GM21381 (cell line): ENCODE results near the gene SNRPA1.

ENCODE experiments used
- ATAC-seq: cut with Tn5 transposase; IDR thresholded peaks from one replicate; pipeline ENCODE4 v1.9.1; 2021; ENCODE audit warnings: mild to moderate bottlenecking, moderate library complexity; ENCODE audit not compliant: unreplicated experiment

The SNRPA1 gene

DNA sequence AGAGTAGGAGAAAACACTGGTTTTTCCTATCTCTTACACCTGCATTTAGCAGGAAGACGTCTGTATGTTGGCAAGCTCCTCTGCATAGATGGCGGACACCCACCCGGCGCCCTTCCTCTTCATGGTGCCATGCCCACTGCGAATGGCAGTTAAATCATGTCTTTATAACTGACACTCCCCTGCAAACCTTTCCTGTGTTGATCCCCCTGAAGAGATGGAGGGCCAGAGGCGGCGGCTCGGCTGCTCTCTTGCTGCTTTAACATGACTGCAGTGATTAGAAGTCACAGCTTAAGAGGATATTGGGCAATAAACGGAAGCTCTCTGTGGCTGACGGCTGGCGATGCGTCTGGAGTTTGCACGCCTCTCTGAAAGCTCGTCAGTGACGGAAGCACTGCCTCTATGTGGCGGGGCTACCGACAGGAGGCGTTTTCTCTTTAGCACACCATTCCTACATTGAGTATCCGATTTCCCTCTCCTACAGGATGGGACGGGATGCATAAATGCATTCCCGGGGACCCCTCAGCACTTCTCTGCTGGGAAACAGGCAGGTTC, 25.5 kb upstream of the SNRPA1 start:
- peak; percentile 70 for ATAC-seq

DNA sequence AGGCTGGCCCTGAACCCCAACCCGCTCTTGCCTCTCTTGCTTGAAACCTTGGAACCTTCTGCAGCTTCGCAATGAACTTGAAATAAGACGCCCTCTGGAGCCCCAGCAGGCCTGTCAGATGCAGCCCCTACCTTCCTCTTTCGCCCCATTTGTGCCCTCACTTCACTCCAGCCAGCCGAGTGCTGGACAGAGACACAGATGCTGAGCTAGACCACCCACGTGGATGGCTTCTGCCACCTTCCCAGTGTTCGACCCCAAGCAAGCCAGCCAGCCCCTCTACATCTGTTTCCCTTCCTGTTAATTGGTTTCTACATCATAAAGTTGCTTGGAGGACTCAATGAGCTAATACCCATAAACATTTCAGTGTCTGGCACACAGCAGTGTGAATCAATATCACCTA, 23.8 kb upstream of the SNRPA1 start:
- no peak for ATAC-seq

DNA sequence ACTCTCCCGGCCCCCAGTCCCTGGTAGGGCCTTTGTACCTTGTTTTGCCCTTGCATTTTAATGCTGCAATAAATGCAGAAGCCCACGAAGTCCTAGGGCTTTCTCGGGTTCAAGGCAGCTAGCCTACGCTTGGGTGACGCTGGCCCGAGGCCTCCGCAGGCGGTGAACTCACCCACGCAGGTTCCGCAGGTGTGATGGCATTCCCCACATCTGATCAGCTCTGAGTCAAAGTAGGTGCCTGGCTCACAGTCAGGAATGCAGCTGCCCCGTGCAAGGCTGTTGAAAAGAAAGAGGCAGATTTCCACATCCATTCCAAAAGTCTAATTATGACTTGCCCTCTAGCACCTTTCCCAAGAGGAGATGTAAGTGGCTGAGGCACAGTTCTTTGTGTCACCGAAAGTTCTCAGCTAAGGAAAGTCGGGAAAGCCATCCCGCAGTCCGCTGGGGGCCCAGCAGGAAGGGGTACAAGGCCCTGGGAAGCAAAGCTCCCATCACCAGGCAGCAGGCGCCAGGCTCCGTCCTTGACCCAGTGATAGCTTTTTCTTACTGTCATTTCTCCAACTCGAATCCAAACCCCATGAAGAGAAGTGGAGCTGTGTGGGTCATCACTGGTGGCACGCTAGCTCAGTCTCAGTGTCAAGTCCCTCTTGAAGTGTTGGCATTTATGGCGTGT, 23.2 kb upstream of the SNRPA1 start:
- no peak for ATAC-seq

DNA sequence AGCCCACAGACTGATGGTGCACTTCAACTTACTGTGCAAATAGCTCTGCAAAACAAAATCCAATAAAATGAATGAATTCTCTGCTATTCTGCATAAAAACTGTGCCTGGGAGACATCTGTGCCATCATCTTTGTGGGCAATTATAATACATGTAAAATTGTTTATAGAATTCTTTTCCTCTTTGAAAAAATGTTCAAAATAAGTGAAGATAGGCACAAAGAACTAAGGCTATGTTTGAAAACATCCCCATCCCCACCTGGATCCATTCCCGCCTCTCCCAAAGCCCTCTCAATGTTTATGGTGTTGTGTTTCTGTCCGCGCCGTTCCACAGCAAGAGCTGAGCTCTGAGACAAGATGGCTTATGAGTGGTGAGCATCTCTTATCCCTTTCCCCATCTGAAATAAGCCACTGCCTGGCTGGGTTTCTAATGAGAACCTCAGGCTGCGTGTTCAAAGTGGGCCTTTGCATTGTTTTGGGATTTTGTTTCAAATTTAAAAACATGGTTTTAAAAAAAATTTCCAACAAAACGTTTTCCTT, 22.4 kb upstream of the SNRPA1 start:
- ATAC-seq: no peak

DNA sequence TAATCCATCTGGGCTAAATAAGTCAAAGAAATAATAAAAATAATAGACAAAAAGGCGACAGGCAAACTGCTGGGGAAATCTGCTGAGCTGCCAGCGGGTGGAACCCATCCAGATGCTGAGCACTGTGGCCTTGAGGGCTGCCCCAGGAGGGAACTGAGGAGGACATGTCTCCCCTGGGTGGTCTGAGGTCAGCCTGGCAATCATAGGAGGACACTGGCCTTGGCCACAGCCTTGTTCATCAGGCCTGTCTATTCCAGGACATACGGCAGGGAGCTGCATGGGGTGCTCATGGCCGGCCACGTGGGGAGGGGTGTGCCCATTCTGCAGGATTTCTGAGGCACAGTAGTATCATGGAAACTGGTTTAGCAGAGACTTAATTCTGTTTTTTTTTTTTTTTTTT, 21.5 kb upstream of the SNRPA1 start:
- no peak for ATAC-seq

DNA sequence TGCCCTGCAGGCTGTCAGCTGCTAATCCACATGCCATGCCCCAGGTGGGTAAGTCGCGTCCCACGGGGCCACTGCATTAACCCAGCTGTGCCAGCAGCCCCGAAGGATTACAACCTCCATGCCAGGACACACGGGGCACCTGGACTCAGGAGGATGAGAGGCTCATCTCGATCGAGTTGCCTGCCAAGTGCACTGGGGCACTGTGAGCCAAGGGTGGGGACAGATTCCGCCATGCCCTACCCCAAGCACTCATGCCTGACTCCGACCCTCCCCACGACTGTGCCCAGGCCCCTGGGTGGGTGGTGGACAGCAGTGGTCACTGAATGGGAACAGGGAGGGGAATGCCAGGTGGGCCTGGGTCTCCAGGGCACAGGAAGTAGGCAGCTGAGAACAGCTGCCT, 20.7 kb upstream of the SNRPA1 start:
- no peak for ATAC-seq

DNA sequence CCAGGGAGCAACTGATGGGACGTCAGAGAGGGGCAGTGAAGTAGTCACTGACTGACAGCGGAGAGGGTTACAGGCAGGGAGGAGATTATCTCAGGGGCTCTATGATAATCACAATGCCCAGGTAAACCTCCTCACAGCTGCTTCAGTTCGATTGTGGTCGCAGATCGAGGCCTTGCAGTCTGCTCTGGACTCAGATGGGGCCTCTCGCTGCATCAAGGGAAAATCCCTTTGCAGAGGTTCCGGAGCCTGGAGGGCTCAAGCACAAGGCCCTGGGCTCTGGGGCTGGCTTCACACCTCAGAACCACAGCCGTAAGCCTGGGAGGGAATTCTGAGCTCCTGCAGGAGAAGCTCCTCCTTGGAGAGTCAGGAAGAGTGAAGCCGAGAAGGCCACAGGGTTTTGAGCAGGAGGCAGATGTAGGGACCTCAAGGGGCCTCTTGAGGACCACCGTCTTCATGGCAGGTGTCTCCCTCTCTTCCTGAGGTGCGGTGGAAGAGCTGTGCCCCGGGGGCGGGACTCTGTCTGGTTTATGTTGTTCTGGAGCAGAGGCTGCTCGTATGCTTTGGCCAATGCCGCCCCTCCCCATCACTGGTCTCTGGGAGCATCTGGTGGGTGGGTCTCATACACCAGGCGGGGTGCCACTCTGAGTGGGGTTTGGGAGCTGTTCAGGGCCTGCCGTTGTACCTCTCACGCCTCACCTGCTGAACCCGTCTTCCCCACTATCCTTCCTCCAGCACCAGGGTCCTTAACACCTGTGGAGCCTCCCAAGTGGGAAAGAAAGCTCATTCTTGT, 19.5 kb upstream of the SNRPA1 start:
- no peak for ATAC-seq

DNA sequence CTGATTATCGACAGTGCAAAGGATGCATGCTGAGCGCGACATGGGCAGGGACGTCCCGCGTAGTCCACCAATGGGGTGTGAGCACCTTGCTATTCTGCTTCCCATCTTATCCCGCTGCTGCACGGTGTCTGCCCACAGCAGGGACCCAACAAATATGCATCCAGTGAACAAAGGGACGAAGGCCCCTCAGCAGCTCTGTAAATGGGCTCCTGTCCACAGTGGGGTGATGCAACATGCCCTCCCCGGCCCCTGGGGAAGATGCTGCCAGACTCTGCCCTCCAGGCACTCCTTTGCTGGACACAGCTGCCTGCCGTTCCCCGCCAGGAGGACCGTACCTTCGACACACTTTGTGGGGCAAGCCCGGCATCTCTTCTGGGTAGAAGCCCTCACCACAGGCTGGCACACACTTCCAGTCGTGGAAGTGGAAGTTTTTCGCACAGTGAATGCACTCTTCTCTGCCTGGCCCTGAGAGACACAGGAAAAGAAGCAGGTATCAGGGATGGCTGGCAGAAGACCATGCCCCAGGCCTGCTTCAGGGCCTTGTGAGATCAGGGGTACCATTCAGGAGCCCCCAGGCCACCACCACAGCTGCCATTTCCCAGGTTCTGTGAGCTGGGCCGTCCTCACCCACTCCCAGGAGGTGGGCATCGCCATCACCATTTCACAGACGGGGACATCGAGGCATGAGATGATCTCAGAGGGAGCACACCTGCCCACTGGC, 18.2 kb upstream of the SNRPA1 start:
- no peak for ATAC-seq

DNA sequence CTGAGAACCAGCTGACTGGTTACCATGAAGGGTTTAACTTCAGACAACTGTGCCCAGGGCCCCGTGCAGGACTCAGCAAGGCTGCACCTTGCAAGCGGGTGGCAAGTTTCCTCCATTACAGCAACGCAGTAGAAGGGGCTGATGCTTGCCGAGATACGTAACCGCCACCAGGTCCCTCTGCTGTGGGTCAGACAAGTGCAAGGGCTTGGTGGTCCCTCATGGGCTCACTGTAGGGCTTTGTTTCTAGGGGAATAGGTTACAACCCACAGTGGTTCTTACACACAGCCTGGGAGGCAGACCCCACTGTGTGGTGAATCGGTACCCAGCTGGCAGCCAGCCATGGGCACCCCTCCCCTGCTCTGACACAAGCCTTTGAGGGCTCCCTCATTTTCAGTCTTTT, 15.5 kb upstream of the SNRPA1 start:
- no peak for ATAC-seq

DNA sequence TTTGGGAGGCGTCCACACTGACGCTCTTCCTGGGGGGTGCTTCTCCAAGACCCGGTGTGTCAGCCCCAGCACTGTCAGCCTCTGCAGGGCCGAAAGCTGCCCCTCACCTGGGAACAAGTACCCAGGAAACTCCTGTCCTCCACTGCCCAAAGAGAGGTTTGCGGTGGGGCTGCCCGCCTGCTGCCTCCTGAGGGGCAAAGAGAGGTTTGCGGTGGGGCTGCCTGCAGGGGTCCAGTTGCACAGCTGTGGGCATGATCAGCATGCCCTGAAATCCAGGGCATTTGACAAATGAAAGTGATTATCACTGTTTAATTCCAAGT, 15.1 kb upstream of the SNRPA1 start:
- no peak for ATAC-seq

DNA sequence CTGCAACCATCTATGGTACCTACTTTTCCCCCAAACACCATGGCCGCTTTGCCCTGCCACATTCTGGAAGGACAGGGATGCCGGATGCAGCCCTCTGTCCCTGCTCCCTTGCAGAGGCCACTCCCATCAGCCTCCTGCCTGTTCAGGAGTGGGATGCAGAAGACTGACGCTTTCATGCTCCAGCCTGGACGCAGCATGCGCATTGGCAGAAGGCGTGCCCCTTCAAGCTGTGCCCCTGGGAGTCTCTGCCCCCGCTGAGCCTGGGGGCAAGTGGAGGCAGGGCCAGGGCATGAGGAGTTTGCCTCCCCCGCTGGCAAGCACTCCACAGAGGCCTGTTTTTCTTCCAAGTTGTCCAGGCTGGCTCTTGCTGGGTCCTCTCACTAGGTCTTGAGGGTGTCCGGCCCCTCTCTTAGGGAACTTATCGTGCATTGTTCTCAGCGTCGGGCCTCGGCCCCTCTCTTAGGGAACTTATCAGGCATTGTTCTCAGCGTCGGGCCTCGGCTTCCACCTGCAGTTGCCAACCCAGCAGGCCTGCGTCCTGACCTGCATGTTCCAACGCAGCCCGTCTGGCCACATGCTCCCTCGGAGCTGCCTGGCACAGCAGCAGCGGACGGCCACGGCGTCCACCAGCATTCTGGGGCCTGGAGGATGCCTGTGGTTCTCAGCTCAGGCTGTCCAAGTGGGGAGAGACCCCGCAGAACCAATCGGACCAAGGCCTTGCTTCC, 14.6 kb upstream of the SNRPA1 start:
- no peak for ATAC-seq

DNA sequence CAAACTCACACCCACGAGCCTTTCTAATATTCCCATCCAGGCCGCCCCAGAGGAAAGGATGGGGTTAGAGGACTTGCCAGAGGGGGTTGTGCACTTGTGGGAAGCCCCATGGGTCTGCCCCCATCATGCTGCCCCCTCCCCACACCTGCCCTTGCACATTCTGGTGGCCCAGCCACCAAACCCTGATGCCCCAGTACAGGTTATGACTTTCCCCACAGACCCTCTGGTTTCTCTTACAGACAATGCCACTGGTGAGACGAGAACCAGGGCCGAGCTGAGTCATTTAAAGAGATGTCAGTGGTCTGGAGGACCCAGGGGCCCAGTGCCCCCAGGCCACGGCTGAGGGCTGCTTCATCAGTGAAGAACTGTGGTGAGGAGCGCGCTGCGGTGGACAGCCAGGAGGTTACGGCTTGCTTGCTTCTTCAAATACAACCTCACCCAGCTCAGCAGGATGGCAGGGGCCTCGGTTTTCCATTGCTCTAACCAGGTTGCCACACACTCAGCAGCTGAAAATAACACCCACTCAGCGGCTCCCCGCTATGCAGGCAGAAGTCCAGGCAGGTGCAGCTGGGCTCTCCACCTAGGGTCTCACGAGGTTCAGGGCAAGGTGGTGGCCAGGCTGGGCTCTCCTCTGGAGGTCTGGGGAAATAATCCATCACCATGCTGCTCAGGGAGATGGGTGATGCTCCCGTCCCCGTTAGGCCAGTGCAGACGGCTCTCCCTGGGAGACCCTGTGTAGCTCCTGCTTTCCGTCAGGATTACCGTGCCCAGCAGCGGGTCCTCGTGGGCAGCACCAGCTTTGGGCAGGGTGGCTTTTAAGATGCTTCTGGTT, 13.8 kb upstream of the SNRPA1 start:
- ATAC-seq: no peak

DNA sequence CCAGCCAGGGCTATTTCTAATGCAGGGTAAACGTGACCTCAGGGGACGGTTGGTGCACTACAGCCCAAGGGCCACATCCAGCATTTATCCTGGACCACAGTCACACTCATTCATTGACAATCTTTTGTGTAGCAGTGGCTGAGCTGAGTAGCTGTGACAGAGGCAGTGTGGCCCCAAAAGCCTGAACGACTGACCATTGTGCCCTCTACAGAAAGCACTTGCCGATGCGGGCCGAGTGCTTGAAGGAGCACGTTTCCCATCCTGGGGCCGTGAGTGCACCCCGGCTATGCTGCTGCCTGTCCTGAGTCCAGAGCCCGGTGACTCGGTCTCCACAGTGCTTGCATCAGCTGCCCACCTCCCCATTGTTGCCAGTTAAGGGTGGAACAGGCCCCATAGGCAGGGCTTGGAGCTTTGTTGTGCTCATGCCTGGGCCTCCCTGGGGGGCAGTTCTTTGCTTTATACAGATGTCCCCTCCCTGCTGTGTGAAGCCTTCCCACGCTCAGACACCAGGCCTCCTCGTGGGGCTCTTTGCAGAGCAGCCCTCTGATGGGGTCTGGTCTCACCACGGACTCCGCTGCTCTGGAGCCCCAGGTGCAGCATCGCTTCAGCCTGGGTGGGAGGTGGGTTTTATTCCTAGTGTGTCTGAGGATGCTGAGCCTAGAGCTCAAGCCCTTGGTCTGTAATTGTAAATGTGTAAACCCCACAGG, 13.0 kb upstream of the SNRPA1 start:
- no peak for ATAC-seq

DNA sequence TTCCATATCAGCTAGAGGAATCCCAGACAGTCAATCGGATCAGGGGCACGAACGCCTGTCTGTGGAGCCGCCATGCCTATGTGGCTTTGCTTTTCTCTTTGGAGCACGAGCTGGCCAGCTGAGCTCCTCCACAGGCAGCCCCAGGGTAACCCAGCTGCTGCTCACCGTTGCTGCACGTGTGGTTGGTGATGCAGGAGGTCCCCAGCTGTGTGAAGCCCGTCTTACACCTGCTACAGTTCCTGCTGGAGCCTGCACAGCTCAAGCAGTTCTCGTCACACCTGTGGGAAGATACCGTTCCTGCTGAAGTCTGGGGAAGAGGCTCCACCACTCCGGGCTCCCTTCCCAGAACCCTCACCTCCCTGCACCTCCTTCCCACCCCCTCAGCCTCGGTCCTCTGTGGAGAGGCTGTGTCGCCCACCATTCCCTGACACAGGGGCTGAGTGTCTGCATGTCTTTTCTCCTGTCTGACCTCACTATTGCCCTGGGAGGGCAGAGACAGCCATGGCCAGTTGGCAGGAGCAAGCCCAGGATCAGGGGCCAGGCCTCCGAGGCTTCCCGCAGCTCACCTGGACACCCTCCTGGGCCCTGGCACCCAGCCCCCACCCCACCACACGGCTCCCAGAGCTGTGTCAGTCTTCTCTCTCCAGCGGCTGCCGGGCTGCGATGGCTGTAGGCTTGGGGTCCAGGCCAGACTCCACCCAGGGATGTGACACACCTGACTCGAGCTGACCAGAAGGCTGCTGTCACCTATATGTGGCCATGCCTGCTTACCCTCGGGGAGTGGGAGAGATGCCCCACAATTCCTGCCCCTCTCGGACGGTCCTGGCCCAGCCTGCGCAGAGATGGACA, 12.2 kb upstream of the SNRPA1 start:
- ATAC-seq: no peak

DNA sequence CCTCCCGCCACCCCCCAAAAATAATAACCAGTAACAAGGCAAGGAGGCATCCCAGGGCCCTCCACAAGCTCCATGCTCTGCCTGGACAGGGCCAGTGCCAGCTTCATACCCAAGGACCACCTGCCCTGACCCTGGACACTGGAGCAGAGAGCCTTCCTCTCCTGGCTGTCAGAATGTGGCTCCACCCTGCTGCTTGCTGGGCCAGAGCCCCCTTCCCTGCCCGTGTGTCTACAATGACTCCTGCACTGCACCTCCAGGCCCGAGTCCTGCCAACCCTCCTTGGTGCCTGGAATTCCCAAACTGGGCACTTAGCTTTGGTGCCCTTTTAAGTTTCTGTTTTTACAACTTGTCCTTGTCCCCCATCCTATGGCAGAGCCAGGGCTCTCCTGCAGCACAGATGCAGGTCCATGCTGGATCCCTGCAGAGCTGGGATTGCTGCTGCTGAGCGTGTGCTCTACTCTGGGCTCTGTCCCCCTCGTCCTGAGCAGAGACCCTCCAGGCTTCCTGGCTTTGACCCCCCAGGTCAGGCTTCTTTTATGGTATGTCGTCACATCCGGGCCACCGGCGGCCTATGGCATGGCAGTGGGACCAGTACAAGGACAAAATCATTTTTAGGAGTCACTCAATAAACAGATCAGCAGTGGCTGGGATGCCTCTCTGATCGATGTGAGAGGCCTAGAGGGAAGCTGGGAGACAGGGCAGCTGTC, 11.4 kb upstream of the SNRPA1 start:
- no peak for ATAC-seq

DNA sequence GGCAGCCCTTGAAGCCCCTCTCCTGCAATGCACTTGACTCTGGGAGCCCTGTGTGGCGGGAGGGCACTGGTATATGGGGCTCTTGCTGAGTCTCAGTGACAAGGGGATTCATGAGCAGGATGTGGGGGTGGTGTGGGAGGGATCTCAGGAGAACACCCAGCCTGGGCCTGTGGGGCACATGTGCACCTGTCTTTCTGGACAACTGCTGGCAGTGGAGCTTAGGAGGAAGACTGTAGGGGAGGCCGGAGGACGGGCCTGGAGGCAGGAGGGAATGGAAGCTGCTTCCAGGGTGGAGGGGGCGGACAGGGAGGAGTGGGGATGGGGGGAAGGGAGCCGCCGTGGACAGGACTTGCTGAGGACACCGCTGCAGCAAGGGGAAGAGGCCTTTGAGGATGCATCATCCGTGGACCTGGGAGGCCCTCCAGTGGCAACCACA, 10.8 kb upstream of the SNRPA1 start:
- no peak for ATAC-seq

DNA sequence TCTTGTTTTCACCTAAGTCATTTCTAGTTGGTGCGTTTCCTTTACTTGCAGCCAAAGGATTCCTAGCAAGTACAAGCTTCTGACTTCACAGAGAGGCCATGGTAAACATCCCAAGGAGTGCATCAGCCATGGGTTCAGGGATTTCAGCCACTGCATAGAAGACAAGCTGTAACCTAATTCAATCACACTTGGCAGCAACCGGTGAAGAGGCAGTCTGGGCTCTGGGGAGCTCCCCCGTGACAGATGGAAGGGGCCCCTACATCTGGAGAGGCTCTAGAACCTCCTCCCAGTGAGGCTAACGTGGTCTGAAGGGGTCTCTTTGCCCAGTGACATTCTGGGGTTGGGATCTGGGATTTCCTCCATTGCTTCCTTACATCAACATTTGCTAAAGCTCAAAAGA, 8.4 kb upstream of the SNRPA1 start:
- no peak for ATAC-seq
